RWPE1 (cell line): ENCODE data around the gene SCP2.

ENCODE experiments used
- CTCF ChIA-PET: fragments of 350-600 bp; sonication (Branson Sonifier 250); formaldehyde crosslinking; extraction: SDS; loops from one replicate; lab custom pipeline; 2021; lab: Yijun Ruan, JAX
- POLR2A ChIA-PET: fragments of 400-600 bp; formaldehyde crosslinking; extraction: SDS; loops from one replicate; lab custom pipeline; 2020; ENCODE audit warnings: antibody characterized with exemption; ENCODE audit not compliant: low non-redundant PET; lab: Yijun Ruan, JAX
- DNase-seq: peaks from one replicate; pipeline ENCODE4 v3.0.0; 2012; ENCODE audit warnings: low spot score
- H3K27ac ChIP-seq: fragments of 450-650 bp; 2 replicates; pipeline ENCODE4 v1.5.1; 2017
- TF ChIP-seq, protein P1 (sequence below): fragments of 450-650 bp; conservative IDR thresholded peaks from 2 replicates; pipeline ENCODE4 v1.5.1; 2017; ENCODE audit warnings: low read depth, mild to moderate bottlenecking

The SCP2 gene

DNA sequence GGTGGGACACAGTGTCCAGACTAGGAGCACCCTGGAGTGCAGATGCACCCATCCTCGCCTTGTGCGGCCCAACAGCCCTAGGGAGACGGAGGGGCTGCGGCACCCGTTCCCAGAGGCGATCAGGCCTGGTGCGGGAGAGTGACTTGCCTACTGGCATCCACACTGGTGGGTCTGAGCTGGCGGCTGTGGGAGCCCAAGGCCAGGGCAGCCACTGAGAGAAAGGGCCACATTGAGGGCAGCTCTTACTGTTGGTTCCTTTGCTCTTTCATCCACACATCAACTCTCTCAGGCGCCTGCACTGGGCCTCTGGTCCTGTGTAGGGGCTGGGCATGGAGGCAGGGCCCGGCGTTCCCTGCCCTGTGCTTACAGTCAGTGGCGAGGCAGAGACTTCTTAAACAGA, 143.5 kb downstream of the SCP2 start:
- CTCF ChIA-PET = no interaction called here
- TF ChIP-seq, protein P1, sequence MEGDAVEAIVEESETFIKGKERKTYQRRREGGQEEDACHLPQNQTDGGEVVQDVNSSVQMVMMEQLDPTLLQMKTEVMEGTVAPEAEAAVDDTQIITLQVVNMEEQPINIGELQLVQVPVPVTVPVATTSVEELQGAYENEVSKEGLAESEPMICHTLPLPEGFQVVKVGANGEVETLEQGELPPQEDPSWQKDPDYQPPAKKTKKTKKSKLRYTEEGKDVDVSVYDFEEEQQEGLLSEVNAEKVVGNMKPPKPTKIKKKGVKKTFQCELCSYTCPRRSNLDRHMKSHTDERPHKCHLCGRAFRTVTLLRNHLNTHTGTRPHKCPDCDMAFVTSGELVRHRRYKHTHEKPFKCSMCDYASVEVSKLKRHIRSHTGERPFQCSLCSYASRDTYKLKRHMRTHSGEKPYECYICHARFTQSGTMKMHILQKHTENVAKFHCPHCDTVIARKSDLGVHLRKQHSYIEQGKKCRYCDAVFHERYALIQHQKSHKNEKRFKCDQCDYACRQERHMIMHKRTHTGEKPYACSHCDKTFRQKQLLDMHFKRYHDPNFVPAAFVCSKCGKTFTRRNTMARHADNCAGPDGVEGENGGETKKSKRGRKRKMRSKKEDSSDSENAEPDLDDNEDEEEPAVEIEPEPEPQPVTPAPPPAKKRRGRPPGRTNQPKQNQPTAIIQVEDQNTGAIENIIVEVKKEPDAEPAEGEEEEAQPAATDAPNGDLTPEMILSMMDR = no peak
- DNase-seq = no peak
- POLR2A ChIA-PET = no interaction called here
- H3K27ac ChIP-seq = no peak overlapping the region

DNA sequence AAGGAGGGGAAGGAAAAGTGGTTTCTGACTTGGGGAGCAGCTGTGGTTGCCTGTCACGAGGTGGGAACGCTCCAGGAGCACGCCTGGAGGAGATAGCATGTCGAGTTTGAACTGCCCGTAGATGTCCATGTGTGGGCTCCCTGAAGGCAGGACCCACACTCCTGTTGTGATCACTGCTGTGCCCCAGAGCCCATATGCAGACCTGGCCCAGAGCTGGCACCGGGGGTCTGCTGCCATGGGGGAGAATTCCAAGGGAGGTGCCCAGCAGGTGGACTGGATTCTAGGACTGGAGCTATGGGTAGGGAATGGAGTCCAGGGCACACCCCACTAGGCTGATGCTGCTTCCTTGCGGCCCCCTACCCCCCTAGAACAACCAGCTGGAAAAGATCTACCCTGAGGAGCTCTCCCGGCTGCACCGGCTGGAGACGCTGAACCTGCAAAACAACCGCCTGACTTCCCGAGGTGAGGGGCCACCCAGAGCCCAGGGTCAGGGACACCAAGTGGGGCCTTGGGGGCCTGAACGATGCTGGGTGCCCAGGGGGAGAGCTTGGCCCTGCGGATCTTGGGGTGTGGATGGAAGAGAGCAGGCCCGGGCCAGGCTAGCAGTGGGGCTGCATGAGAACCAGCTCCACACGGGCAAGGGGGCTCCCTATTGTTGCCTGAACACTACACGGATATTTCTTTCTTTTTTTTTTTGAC, 144.2 kb downstream of the SCP2 start:
- ChIA-PET CTCF (interaction anchor here (0.6 kb wide), 1 partner anchor 1221 kb away, joined by 3 read pairs; no protein-coding TSS in a partner anchor), POLR2A (no interaction called here)
- H3K27ac ChIP-seq = no peak overlapping the region
- TF ChIP-seq, protein P1 = no peak
- no peak for DNase-seq

DNA sequence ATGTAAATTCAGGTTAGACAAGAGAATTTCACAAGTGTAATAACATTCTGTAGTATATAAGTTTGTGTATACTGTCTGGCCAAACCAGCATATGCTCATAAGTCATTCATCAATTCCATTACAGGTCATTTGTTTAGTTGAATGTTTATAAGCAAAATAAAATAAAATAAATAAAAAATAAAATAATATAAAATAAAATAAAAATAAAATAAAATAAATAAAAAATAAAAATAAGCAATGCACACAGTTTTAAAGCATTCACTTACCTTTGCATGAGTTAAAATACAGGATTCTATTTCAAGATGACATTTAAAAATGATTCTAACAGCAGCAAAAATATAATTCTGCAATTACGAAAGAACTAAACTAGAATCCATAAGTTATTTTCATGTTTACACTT, 144.8 kb downstream of the SCP2 start:
- no peak for DNase-seq
- CTCF ChIA-PET = no interaction called here

DNA sequence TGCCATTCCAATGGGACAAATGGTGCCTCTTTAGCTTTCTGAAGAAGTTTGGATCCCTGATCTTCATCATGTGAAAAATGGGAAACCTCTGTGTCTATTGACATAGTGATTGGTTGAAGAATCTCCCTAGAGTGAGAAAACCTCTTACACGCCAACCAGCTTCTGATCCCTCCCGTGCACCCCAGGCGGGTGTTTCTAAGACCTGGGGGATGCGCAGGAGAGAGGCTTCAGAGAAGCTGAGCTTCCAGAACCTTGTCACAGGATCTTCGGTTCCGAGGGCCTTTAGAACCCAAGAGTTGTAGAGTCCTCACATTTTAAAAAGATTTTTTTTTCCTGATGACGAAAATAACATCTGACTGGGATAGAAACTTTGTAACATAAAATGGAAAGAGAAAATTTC, 146.2 kb downstream of the SCP2 start:
- TF ChIP-seq, protein P1 = no peak
- ChIA-PET CTCF (no interaction called here), POLR2A (no interaction called here)
- H3K27ac ChIP-seq = no peak overlapping the region
- no peak for DNase-seq

More for the DNA sequence above, 144.8 kb downstream of the SCP2 start:
- POLR2A ChIA-PET = no interaction called here
- TF ChIP-seq, protein P1 = no peak
- H3K27ac ChIP-seq = no peak overlapping the region

DNA sequence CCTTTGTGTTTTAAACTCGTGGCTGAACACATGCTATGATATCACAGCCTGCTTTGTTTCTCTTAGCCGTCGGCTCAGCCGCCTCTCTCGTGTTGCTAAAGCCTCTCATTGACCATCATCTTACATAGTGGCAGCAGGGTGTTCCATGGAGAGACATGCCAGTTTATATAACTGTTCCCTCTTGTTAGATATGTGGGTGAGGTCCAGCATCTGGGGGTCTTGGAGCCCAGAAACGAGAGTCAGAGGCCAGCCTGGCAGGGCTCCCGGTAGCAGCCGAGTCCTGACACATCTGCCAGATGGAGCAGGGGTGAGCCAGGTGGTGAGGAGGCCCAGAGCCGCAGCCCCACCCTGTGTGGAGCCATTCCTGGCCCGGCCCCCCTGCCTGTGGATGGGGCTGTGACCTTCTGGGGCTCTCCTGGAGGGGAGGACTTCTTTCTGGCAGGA, 146.8 kb downstream of the SCP2 start:
- no peak for DNase-seq

DNA sequence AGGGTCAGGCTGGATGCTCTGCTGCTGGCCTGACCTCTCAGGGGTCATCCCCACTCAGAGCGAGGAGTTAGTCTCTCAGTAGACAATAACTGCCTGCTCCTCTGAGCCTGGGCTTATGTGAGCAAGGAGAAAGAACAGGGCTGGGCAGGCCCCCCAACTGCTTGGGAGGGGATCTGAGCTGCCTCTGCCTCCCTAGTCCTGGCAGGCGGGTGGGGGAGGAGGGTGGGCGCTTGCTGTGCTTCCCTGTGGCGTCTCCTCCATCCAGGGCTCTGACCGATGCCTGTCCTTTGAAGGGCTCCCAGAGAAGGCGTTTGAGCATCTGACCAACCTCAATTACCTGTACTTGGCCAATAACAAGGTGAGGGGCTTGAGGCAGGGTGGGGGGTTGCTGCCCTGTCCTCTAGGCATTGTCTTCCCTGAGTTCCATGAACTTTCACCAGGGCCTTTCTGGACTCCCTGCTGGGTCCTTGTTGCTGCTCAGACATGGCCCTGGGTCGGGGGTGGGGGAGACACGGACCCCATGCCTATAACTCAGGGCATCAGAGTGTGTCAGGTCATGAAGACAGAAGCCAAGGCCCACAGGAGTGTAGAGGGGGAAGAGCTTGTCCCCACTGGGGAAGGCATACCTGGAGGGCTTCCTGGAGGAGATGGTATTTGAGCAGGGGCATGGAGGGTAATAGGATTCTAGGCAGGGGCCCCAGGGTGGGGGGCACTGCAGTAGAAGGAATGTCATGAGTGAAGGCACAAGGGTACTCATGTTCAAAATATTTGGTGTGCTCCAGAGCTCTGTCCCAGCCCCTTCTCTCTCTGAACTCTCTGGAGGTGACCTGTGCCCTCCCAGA, 147.5 kb downstream of the SCP2 start:
- DNase-seq = no peak
- H3K27ac ChIP-seq = no peak overlapping the region
- POLR2A ChIA-PET = no interaction called here
- CTCF ChIA-PET = no interaction called here
- TF ChIP-seq, protein P1 = no peak

More for the DNA sequence above, 146.8 kb downstream of the SCP2 start:
- ChIA-PET CTCF (no interaction called here), POLR2A (no interaction called here)
- TF ChIP-seq, protein P1 = no peak
- H3K27ac ChIP-seq = no peak overlapping the region
